HG03108 (cell line): ENCODE measurements around the gene ZYG11B.
"Not testable (repeated sequence)": the region's sequence is repeated elsewhere in the genome, so short reads cannot be mapped to it uniquely, and the experiment has no call there.

Experiments used
- ATAC-seq: cut with Tn5 transposase; IDR thresholded peaks from one replicate; pipeline ENCODE4 v1.9.1; 2021; ENCODE audit warnings: moderate library complexity; ENCODE audit not compliant: unreplicated experiment

The ZYG11B gene

GRCh38 chr1:52751589-52752483, 25.6 kb downstream of the ZYG11B start:
- no peak for ATAC-seq

DNA sequence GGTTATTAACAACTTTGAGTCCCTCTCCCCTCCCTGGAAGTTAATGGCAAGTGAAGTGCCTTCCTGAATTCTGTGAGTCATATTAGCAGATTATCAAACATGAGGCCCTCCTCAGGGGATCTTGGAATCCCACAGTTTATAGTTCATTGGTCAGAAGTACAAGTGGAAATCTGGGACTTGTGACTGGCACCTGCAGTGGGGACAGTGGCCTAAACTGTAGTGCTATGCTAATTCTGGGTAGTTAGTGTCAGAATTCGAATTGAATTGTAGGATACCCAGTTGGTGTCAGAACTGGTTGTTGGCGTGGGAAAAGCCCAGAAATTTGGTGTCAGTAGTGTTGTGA, 26.2 kb downstream of the ZYG11B start:
- no peak for ATAC-seq

DNA sequence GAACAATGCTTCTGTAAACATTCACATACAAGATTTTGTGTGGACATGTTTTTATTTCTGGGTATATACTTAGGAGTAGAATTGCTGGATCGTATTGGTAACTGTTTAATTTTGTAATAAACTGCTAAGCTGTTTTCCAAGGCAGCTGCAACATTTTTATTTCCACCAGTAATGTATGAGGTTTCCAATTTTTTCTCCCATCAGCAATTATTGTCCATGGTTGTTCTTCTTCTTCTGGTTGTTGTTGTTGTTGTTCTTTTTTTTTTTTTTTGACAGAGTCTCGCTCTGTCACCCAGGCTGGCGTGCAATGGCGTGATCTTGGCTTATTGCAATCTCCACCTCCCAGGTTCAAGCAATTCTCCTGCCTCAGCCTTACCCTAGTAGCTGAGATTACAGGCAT, 26.9 kb downstream of the ZYG11B start:
- no peak for ATAC-seq

GRCh38 chr1:52756020-52756419, 29.8 kb downstream of the ZYG11B start:
- no peak for ATAC-seq

GRCh38 chr1:52759908-52760307, 33.7 kb downstream of the ZYG11B start:
- ATAC-seq: no peak

GRCh38 chr1:52767596-52768280, 41.5 kb downstream of the ZYG11B start:
- no peak for ATAC-seq

GRCh38 chr1:52769346-52770033, 43.2 kb downstream of the ZYG11B start:
- no peak for ATAC-seq

DNA sequence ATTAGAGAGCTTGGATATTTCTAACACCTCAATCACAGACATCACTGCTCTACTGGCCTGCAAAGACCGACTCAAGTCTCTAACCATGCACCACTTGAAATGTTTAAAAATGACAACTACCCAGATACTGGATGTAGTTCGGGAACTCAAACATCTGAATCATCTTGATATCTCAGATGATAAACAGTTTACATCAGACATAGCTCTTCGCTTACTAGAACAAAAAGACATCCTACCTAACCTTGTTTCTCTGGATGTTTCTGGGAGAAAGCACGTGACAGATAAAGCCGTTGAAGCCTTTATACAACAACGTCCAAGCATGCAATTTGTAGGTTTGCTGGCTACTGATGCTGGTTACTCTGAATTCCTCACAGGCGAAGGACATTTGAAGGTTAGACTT, 45.1 kb downstream of the ZYG11B start:
- no peak for ATAC-seq

GRCh38 chr1:52786148-52786547, 59.9 kb downstream of the ZYG11B start:
- ATAC-seq: no peak

GRCh38 chr1:52790429-52790828, 64.2 kb downstream of the ZYG11B start:
- ATAC-seq: not testable (repeated sequence)

DNA sequence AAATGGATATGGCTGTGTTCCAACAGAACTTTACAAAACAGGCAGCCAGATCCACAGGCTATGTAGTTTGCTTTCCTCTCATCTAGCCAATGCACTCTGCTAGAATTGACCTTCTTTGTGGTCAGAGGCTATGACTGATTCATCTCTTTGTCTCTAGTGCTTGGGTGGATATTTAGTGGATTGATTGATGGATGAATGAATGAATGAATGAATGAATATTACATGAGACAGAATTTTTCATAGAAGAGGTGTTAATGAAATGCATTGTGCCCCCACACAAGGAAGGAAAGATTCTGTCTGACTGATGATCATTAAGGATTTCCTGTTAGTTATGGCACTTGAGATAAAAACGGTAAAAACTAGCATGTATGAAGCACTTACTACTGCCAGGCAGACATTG, 65.8 kb downstream of the ZYG11B start:
- ATAC-seq: no peak

DNA sequence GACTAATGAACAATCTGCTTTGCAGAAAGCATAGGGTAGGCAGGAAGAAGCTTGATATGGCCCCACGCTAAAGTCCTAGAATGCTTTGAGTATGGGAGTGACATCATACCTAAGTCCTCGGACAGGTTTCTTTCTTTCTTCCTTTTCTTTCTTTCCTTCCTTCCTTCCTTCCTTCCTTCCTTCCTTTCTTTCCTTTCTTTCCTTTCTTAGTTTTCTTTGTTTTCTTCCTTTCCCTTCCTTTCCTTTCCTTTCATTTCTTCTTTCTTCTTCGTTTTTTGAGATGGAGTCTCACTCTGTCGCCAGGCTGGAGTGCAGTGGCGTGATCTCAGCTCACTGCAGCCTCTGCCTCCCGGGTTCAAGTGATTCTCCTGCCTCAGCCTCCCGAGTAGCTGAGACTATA, 67.5 kb downstream of the ZYG11B start:
- ATAC-seq: not testable (repeated sequence)

GRCh38 chr1:52795464-52795863, 69.2 kb downstream of the ZYG11B start:
- no peak for ATAC-seq

GRCh38 chr1:52798331-52798730, 72.1 kb downstream of the ZYG11B start:
- no peak for ATAC-seq

GRCh38 chr1:52801011-52801410, 74.8 kb downstream of the ZYG11B start:
- ATAC-seq: no peak

DNA sequence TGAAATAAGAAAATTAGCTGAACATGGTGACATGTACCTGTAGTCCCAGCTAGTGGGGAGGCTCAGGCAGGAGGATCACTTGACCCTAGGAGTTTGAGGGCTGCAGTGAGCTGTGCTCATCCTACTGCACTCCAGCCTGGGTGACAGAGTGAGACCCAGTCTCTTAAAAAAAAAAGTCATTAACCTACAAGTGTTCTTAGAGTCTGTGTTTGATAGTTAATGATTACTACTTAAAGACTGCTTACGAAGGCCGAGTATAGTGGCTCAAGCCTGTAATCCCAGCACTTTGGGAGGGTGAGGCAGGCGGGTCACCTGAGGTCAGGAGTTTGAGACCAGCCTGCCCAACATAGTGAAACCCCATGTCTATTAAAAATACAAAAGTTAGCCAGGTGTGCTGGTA, 77.8 kb downstream of the ZYG11B start:
- not testable (repeated sequence) for ATAC-seq

DNA sequence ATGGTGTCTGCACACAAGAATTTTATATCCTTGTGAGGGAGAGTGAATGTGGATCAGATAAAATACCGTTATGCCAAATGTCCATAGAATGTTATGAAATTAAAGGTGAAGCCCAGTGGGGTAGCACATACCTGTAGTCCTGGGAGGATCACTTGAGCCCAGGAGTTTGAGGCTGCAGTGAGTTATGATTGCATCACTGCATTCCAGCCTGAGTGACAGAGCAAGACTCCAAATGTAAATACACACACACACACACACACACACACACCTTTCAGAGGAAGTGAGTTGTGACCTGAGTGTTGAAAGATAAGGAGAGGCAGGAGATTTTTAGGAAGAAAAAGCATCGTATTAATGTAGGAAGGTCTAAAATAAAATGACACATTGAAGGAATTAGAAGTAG, 88.2 kb downstream of the ZYG11B start:
- ATAC-seq: no peak

- not testable (repeated sequence) for ATAC-seq
Measured at GRCh38 chr1:52820830-52821229, 94.6 kb downstream of the ZYG11B start.

- no peak for ATAC-seq
Measured at GRCh38 chr1:52825868-52826267, 99.6 kb downstream of the ZYG11B start.

GRCh38 chr1:52834798-52835197, 108.5 kb downstream of the ZYG11B start:
- ATAC-seq: no peak

DNA sequence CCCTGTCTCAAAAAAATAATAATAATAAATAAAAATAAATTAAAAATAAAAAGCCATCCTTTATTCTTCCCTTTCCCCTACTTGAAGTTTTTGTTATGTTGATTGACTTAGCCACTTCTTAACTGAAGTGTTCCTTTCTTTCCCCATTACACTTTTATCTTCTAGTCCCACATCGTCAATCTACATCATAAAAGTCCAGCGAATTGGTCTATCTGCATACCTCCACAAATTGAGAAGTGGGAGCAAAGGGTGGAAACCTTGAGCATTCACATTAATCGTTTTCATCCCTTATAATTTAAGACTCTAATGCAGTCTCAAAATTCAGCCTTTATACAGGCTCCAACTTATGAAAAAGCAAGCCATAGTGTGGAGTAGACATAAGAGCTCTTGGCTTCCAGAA, 109.8 kb downstream of the ZYG11B start:
- no peak for ATAC-seq

DNA sequence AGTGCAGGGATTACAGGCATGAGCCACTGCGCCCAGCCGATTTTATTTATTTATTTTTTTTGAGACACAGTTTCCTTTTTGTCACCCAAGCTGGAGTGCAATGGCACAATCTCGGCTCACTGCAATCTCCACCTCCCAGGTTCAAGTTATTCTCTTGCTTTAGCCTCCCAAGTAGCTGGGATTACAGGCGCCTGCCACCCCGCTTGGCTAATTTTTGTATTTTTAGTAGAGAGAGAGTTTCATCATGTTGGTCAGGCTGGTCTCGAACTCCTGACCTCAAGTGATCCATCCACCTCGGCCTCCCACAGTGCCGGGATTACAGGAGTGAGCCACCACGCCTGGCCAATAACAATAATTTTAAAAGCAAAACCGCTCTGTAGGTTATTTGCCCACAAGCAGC, 112.9 kb downstream of the ZYG11B start:
- not testable (repeated sequence) for ATAC-seq
